ENCODE measurements around the gene FFAR3.

- TF ChIP-seq CTCF (conservative IDR thresholded peaks at IDR 0.05; ENCODE audit: low read length) (no peak), EZH2phosphoT487 (IDR thresholded peaks at IDR 0.05; ENCODE audit: borderline replicate concordance, low read depth, low read length) (no peak)
These were observed 2.7 kb downstream of the FFAR3 start for GRCh38 chr19:35360880-35361420.
